GM19372 (cell line): ENCODE measurements around the gene TAF4.
"Not testable (repeated sequence)": the region's sequence is repeated elsewhere in the genome, so short reads cannot be mapped to it uniquely, and the experiment has no call there.

Source experiments
- ATAC-seq: cut with Tn5 transposase; IDR thresholded peaks from one replicate; pipeline ENCODE4 v1.9.1; 2021; ENCODE audit warnings: mild to moderate bottlenecking, low read depth, moderate library complexity; ENCODE audit not compliant: unreplicated experiment

The TAF4 gene

GRCh38 chr20:62058941-62059340 lies 6.7 kb downstream of the TAF4 start:
- ATAC-seq = no peak

- ATAC-seq = no peak
Measured at GRCh38 chr20:62056975-62057374, 8.7 kb downstream of the TAF4 start.

GRCh38 chr20:62056377-62056776 lies 9.3 kb downstream of the TAF4 start:
- ATAC-seq = no peak

DNA sequence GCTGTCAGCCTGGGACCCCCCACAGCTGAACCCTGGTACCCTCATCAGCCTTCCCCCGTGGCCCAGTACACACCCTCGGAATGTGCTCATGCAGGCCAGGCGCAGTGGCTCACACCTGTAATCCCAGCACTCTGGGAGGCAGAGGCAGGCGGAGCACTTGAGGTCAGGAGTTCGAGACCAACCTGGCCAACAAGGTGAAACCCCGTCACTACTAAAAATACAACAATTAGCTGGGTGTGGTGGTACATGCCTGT lies 9.9 kb downstream of the TAF4 start:
- ATAC-seq = not testable (repeated sequence)

GRCh38 chr20:62055106-62055861 lies 10.4 kb downstream of the TAF4 start:
- no peak for ATAC-seq

- ATAC-seq = no peak
Measured at GRCh38 chr20:62054451-62054953, 11.2 kb downstream of the TAF4 start.

- ATAC-seq = no peak
Measured at GRCh38 chr20:62053465-62054196, 12.1 kb downstream of the TAF4 start.

GRCh38 chr20:62052842-62053464 lies 12.7 kb downstream of the TAF4 start:
- ATAC-seq = no peak

- no peak for ATAC-seq
Measured at GRCh38 chr20:62052336-62052841, 13.3 kb downstream of the TAF4 start.

GRCh38 chr20:62051546-62052255 lies 14.0 kb downstream of the TAF4 start:
- ATAC-seq = no peak

DNA sequence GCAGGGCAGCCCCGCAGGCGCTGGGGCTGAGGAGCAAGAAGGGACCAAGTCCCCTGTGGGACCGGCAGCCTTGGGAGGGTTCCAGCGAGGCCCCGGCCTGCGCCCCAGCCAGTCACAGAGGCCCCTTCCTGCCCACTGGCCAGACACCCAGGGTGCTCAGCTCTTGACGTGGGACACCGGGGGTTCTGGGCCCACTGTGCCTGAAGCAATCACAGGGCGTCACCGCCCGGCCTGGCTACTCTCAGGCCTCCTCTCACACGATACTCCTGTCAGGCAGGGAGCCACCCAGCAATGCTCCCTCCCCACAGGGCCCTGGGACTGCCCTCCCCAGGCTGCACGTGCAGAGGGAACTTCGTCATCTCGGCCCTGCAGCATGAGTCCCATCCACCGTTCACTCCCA lies 14.5 kb downstream of the TAF4 start:
- ATAC-seq = no peak

- no peak for ATAC-seq
Measured at GRCh38 chr20:62050166-62051120, 15.2 kb downstream of the TAF4 start.

GRCh38 chr20:62049342-62050165 lies 16.1 kb downstream of the TAF4 start:
- ATAC-seq = no peak

- no peak for ATAC-seq
Measured at GRCh38 chr20:62048821-62049291, 16.8 kb downstream of the TAF4 start.

DNA sequence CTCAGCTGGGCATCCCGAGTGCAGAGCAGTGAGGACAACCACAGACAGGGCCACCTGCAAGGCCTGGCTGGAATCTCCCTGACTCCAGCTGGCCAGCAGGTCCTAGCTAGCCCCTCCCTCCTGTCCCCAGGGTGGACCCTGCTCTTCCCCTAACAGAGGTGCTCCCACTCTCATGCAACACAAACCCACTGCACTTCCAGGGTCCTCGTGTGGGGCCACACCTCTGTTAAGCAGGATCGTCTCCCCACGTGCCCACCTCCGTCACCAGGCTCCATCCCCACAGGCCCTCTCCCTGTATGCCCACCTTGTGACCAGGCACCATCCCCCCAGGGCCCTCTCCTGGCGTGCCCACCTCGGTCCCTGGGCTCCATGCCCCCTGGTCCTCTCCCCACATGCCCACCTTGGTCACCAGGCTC lies 17.3 kb downstream of the TAF4 start:
- no peak for ATAC-seq

DNA sequence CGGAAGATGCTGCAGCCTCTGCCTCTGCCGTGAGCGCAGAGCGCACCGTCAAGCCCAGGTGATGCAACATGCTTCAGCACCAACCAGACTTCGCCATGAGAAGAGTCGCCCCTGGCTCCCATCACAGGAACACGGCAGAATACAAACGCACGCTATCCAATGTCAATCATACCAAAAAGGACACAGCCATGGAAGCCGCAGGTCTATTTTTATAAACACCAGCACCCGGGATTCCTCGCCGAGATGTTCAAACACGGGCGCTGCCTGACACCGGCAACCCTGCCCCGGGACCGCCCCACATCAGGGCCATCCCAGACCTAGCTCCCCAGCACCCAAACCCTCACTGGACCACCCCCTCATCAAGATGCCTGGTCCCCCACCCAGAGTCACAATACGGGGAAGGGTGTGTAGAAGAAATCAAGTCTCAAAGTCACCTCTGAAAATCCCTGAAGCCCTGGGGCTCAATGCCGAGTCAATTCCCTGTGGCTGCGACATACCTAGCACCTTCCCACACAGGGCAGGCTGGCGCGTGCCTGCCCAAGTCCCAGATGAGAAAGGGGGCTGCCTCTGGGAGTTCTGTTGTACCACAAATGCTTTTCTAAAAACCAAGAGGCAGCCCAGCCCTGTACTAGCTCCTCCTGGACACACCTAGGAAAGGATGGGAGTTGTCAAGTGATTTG lies 17.9 kb downstream of the TAF4 start:
- ATAC-seq = no peak

DNA sequence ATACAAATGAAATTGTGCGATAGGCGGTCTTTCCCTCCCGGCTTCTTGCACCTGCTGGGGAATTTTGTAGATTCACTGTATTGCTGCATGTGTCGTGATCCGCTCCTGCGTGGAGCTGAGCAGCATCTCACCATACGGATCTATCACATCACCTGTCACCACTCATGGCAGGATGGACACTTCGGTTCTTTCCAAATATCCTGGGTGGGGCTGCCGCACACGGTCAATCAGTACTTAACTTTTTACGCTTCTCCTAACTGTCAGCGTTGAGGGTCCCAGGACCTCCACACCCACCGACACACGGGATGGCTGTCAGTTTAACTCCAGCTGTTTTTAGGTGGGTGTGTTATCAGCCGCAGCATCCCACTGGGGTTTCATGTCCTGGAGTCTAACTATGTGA lies 19.2 kb downstream of the TAF4 start:
- ATAC-seq = no peak
